Hematopoietic multipotent progenitor cell treated with erythropoietin and hydrocortisone succinate and interleukin-3 and kit ligand, for 15 days (in vitro differentiated cells): ENCODE data around the gene MAGI2.

Experiments used
- DNase-seq: peaks from one replicate; pipeline ENCODE4 v3.0.0-alpha.2; 2015; ENCODE audit warnings: low spot score

The MAGI2 gene

DNA sequence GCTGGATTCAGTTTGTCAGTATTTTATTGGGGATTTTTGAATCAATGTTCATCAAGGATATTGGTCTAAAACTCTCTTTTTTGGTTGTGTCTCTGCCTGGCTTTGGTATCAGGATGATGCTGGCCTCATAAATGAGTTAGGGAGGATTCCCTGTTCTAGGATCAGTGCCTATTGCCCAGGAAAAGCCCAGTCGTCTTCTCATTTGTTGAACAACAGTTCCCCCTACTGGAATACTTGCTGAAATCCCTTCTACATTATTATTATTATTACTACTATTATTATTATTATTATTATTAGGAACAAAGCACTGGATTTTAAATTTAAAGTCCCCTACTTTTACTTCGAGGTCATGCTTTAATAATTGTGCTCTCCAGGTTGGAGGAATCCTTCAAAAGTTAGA, 528.9 kb downstream of the MAGI2 start:
- DNase-seq: no peak

DNA sequence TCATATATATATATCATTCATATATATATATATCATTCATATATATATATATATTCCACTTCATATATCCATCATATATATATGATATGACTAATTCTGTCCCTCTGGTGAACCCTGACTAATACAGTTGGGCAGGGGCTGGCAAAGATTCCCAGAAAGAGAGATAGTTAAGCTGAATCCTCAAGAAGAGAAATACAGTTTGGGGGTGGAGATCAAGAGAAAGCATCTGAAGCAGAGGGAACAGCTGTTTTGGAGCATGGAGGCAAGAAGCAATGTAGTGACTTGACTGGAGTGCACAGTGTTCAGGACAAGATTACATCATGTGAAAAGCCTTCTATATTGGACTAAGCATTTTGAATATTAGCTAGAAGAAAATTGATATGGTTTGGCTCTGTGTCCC, 540.7 kb downstream of the MAGI2 start:
- DNase-seq: no peak

DNA sequence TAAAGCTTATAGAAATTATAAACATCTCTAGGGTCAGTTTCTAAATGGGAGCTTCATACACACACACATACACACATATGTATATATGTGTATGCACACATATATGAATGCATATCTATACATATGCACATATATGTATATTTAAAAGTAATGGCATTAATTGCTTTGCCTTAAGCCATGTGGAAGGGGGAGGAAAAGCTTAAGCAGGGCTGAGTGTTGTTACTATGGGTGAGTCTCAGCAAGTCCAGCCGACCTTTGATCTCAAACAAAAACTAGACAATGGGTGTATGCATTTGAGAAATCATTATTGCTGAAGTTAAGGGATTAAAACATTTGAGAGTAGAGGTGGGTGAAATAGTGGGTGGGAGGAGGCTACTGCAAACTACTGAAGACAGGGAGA, 546.7 kb downstream of the MAGI2 start:
- no peak for DNase-seq

DNA sequence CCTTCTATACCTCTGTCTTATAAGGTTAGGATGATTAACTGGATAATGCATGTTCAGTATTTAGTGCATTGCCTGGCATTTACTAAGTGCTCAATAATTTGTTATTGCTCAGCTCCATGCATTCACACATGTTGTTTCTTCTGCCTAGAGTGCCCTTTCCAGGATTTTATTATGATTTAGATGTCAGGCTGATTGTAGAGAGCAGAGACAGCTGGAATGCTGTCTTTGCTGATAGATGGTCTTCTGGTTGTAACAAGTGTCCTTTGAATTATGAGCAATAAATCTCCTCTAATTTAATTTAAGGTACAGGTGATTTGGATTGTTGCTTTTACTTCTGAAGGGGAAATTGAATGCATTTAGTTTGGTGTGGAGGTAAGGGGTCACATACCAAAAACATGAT, 548.0 kb downstream of the MAGI2 start:
- DNase-seq: no peak

DNA sequence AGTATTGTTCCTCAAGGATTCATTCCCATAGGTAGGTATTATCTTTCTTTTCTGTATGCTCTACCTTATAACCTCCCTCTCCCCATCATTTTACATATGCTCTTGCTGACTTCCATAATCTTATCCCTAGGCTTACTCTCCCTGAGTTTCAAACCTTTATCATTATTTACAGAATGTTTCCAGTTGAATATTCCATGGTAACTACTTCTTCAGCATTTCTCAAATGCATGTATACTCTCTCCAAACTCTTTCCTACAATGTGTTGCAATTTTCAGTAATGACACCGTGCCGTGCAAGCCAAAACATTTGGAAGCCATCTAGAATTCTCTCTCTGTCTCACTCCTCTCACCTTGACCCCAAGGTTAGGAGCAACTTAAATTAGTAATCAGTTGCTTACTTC, 548.5 kb downstream of the MAGI2 start:
- DNase-seq: no peak

DNA sequence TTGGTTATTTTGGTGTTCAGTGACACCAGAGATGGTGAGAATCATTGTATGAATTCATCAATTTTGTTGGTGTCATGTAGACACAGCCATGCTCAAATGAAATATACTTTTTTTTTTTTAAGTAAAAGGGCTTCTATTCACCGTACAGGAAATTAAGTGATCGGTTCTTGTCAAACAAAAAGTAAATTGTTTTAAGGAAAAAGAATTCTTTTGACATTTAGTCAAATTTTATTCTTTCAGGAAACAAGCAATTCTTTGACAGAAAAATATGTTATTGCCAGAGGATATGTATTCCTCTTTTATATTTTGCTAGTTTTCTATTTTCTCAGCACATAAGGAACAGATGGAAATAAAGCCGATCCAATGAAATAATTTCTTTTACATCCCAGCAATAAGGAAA, 551.9 kb downstream of the MAGI2 start:
- no peak for DNase-seq

DNA sequence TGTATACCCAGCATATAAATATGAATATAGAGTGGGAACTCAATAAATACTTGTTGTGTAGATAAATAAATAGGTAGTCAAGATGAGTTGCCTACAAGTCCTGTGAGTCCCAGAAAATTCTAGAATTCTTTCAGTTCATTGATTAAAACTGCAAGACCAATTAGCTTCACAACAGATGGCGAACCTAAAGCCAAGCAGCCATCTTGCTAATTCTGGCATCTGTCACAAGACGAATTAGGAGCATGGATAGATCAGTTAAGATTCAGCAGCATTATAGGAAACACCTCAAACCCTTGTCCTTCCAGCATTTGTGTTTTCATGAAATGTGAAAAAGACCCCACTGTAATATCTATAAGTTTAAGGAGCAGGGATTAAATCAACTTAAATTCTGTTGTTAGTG, 552.7 kb downstream of the MAGI2 start:
- DNase-seq: no peak

DNA sequence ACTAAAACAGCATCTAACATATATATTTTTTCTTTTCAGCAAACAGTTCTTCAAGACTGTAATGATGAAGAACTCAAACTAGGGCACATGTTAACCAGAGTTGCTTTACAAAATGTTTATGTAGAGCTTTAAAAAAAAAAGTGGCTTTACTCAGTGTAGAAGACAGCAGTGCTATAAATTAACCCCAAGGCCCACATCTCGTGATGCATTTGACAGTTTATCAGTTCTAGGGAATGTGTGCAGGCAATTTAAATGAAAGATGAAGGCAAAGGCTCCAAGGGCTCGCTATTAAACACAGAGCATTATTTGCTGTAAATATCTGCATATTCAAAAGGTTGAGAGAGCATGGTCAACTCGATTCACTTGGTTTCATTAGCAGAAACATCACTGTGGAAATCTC, 558.1 kb downstream of the MAGI2 start:
- DNase-seq: no peak

DNA sequence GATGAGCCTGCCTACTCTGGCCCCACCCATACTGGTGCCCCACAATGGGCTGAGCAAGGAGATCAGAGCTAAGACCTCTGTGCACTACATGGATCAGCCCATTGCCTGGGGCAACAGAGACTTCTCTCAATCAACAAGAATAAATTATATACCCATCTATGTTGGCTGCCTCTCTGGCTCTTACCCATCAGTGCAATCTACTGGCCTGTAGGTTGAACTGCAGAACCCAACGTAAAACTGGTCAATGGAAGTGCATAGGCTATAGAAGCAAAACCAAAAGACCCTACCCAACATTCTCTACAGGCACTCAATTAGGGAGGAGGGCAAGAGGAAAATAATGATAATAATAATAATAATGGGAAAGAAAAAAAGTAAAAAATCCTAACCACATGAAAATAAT, 574.3 kb downstream of the MAGI2 start:
- DNase-seq: no peak

DNA sequence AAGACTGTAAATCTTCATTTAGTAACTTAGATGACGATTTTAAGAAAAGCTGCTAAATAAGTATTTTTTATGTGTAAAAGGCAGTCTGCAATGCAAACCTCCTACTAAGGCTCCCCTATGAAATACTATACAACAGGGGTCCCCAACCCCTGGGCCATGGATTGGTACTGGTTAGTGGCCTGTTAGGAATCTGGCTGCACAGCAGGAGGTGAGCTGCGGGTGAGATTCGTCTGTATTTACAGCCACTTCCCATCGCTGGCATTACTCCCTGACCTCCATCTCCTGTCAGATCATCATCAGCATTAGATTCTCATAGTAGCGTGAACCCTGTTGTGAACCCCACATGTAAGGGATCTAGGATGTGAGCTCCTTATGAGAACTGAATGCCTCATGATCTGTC, 580.4 kb downstream of the MAGI2 start:
- DNase-seq: no peak

DNA sequence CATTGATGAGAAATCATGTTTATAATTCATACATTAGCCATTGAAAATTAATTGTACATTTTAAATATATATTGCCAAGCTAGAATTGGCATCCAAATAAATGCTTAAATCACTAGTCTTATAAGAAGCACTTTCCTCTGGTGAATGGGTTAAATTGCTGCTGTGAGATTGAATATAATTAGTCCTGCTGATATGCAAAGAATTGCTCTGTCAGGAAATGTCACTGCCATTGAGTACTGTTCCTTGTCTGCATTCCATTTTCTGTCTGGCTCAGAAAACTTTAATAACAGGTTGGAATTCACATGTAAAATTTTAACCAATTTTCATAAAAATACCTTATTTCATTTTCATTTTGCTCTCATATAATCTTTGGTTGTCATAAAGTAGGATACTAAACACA, 589.1 kb downstream of the MAGI2 start:
- no peak for DNase-seq

DNA sequence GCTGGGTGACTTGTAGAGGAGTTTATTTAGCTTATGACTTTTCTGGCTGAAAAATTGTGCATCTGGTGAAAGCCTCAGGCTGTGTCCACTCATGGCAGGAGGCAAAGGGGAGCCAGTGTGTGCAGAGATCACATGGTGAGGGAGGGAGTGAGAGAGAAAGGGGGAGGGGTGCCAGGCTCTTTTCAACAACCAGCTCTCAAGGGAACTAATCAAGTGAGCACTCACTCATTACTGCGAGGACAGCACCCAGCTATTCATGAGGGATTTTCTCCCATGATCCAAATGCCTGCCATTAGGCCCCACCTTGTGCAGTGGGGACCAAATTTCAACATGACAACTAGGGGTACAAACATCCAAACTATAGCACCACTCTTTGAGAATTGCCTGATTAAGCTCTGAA, 590.2 kb downstream of the MAGI2 start:
- no peak for DNase-seq

DNA sequence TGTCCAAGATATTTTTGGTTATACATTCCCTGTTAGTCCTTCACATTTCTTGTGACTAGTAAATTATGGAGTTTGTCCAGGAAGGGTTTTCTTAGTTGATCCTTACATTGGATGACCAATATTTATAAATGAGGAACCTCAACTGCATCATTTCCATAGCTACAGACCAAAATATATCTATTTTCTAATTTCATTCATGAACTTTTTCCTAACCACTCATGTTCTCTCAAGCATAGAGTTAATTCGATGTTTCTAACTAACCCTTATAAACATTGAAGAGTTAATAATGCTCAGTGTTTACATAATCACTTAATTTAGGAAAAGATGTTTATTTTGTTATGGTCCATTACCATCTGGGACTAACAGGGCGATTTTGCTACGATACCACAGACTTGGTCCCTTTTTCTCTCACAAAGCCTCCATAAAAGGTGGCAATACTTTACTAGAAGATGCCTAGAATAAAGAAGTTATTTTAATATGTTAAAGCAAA, 591.0 kb downstream of the MAGI2 start:
- no peak for DNase-seq

DNA sequence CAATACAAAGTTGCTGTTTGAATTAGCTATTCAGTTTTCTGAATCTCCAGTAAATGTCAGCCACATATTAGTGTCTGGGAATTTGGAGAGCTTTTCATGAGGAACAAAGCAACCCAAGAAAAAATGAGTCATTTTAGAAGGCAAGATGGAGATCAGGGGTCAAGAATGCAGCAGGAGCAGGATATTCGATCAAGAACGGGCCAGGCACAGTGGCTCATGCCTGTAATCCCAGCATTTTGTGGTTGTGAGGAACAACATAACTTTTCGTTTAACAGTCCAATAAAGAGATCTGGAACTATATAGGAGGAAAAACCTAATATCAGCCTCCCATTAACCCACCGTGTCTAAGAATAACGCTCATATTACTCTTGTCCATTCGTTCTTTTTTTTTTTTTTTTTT, 600.5 kb downstream of the MAGI2 start:
- DNase-seq: no peak

DNA sequence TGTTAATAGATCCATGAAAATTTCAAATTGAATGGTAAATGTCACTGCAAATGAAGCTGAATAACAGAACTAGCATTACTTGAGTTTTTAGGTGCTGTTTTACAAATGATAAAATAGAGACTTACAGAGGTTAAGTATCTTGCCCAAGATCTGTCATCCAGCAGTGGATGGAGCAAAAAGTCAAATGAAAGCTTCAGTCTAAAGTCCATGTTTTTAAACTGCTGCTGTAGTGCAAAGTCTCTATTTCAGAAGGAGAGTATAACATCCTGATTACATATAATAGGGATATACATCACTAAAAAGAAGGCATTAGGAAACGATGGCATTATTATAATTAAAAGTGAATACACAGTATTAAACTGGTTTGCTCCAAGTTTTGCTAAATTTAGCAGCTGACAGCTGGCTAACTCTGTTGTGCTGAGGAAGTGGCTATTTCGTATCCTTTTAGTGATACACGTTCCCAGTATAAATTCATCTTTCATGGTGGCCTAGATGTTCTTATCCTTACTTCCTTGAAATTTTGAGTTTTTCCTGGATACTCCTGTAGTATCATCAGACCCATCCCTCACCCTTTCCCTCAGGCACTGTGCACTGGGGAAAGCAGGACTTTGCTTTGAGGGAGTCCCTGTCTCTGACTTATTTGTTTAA, 603.2 kb downstream of the MAGI2 start:
- DNase-seq: no peak

DNA sequence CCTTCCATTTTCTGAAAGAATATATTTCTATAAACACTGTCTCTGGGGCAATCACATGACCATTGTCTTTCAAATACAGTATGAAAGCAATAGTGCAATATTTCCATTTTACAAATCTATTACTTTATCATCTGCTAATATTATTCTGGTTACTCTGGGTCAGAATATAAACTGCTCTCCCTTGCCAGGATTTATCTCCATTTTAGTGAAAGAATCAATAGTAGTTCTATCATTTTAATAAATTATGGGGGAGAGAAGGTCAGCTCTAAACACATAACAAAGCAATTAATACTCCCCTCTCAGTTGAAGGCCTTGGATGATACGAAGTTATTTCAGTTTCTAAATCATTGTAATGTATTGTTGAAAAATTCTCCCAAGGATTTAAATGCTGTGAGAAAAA, 608.3 kb downstream of the MAGI2 start:
- no peak for DNase-seq

DNA sequence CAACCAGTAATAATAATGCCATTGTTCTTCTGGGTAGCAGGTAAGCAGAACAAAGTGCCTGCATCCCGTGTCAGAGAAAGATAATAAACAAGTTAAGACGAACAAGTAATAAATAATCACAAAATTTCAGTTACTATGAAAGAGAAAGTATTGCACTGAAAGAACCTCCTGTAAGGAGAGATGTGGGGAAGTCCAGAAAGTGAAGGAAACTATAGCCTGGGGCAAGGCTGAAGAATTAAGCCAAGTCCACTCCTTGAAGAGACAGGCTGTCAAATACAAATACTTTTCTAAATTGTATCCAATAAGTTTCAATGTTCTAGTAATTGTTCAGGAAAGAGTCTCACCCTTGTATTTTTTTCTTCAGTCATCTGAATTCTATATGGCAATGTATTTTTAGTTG, 611.4 kb downstream of the MAGI2 start:
- DNase-seq: no peak

DNA sequence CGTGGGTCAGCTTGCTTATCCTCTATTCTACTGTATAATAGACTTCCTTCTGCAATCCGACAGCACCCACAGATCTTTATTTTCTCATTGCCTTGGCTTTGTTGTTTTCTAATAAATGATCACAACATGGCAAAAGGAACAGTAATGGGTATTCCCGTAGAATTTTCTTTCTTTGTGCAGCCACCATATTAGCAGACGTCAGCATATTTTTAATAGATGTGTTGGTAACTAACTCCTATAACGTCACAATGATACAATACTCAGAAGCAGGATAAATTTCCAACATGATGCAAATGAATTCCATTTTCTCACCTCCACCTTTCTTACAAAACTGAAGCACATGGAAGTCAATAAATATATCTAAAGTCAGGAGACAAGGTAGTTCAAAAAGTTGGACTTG, 617.6 kb downstream of the MAGI2 start:
- no peak for DNase-seq

DNA sequence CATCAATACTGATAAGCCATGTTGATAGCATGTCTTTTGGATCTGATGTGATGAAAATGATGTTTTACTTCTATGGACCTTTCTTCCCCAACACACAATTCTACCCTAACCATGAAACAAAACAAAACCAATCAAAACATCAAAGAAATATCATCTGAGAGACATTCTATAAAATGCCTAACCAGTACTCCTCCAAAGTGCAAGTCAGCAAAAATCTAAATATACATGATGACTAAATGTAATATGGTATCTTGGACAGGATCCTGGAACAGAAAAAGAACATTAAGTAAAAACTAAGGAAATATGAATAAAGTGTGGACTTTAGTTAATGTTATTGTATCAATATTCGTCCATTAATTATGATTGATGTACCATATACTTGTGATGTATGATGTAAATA, 625.1 kb downstream of the MAGI2 start:
- DNase-seq: no peak

DNA sequence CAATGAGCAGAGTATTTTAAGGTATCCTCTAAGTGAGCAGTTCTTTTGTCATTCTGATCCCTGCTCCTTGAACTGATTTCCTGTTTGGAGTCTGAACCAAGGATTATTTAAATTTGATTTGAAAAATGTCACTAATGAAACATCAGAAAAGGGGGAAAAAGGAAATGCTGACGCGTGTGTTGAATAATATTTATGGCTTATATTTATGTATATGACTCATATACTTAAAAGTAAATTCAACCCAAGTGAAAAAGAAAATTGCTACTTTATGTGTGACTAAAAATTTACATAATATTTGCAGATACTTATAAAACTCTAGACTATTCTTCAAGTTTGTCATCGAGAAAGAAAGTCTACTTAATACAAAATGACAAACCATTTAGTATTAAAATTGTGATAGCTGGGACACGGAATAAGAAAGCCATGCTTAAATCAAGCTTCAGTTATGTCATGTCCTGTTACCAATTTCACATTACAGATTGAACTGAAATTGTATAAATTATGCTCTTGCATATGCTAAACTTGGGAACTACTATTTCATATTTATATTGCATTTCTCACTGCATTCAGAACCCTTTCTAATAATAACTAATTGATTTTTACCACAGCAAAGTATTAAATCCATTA, 649.9 kb downstream of the MAGI2 start:
- DNase-seq: no peak

DNA sequence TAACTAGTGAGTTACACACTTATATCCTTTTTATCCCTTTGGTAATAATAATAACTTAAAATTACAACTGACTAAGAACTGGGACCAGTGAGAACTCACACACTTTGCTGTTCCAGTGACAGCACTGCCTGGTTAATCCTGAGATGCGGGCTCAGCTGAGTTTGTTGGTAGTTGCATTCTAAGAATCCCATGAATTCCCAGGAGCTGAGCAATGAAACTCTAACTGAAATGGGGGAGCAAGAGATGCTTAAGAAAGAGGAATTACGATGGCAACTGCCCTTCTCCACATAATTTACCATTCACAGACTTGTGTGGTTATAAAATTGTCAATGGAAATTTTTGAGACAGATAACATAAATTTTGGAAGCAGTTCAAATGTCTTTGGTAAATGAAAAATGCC, 659.4 kb downstream of the MAGI2 start:
- no peak for DNase-seq

DNA sequence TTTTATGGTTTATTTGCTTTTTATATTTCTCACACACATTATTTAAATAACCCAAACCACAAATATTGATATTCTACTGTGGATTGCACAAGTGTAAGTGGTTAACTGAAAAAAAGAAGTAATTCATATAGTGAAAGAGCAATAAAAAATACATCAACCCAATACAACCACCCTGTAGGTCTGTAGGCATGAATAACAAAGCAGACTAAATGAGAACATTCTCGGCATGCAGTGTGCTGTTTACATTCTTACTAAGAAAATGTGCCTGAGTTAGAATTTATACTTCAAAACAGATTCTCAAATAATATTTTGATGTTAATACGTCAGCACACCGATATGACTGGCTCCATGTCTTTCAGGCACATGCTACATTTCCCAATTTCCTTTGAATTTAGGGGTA, 660.8 kb downstream of the MAGI2 start:
- DNase-seq: no peak

DNA sequence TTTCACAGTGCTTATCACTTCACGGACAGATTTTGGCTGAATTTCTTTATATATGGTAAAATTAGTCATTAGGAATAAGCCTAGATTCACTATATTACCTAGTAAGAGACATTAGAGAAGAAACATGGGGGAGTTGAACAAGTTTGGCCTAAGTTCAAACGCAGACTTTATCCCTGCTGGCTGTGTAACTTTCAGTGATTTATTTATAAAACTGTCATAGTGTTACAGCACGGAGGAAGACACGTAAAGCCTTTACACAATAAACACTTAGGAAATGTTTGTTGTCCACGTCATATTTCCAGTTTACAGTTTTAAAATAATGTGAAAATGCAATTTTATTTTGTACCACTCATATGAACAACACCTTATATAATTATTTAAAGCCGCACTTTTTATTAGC, 661.5 kb downstream of the MAGI2 start:
- DNase-seq: no peak

DNA sequence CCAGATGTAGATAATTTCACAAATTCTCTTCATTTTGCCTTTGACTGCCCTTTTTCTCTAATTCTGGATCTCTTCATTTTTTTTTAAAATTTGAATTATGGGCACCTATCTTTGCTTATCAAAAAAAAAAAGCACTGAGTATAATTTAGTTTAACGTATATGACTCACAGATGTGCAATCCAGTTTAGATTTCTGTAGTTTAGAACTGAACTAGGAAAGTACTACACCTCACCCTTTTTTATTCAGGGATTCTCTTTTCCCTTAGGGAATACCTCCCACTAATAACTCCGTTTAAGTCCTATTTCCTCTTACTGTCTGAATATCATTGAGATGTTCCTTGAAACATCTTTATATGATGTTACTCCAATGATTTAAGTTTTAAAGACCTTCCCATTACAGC, 665.0 kb downstream of the MAGI2 start:
- no peak for DNase-seq
